Ascending aorta (tissue), 2 donors: ENCODE results near the gene LIN52. TPM values are rescaled to one million over a fixed set of nuclear protein-coding genes. Genes with fewer than 3 reads are reported as not detected.
"Not testable (repeated sequence)": the region's sequence is repeated elsewhere in the genome, so short reads cannot be mapped to it uniquely, and the experiment has no call there.

Experiments
- DNase-seq, 2 donors: peaks; one replicate each; pipeline ENCODE4 v3.0.0-alpha.2; 2019; ENCODE audit warnings: low spot score in 2 of 2
- H3K27ac ChIP-seq, 2 donors: fragments of 200-600 bp; sonication (generic); one replicate each; pipeline ENCODE4 v1.5.1; 2016 to 2017; ENCODE audit warnings: mild to moderate bottlenecking in 1 of 2
- H3K27me3 ChIP-seq: fragments of 200-600 bp; sonication (generic); one replicate; pipeline ENCODE4 v1.5.1; 2017
- H3K36me3 ChIP-seq, 2 donors: fragments of 200-600 bp; sonication (generic); one replicate each; pipeline ENCODE4 v1.5.1; 2016
- H3K4me1 ChIP-seq, 2 donors: fragments of 200-600 bp; sonication (generic); one replicate each; pipeline ENCODE4 v1.5.1; 2016 to 2017; ENCODE audit warnings: mild to moderate bottlenecking in 1 of 2
- H3K4me3 ChIP-seq, 2 donors: fragments of 200-600 bp; sonication (generic); one replicate each; pipeline ENCODE4 v1.5.1; 2016 to 2017; ENCODE audit warnings: mild to moderate bottlenecking in 1 of 2
- H3K9me3 ChIP-seq, 2 donors: fragments of 200-600 bp; sonication (generic); one replicate each; pipeline ENCODE4 v1.5.1; 2016
- intact Hi-C: fragments of 100-400 bp; cut with DNase I; formaldehyde crosslinking; loops from one replicate; pipeline ENCODE4 v1.15.1; 2023
- total RNA-seq: library from RNA; depleted of rRNA; stranded (reverse); fragments of >200 nt; gene quantifications from one replicate; pipeline ENCODE4 v1.1.0, GENCODE V29; 2016
- TF ChIP-seq, protein P1 (sequence below), 3 experiments: fragments of 200-600 bp in 2 of 3; fragments of 450-650 bp in 1 of 3; sonication (generic) in 2 of 3; IDR thresholded peaks; one replicate each; pipeline ENCODE4 v1.5.1; 2016 to 2019; ENCODE audit warnings: antibody characterized with exemption in 3 of 3, mild to moderate bottlenecking in 1 of 3, moderate library complexity in 1 of 3

LIN52 gene
- total RNA-seq, 1 donor from 2014 or later, result 1.1 TPM

DNA sequence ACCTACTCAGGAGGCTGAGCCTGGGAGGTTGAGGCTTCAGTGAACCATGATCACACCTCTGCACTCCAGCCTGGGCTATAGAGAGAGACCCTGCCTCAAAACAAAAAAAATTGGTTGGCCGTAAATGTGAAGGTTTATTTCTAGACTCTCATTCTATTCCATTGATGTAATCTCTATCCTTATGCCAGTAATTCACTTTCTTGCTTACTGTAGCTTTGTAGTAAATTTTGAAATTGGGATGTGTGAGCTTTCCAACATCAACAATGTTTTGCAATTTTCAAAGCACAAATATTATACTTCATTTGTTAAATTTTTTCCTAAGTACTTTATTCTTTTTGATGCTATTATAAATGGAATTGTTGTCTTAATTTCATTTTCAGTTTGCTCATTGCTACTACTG, 24.6 kb downstream of the LIN52 start:
- no peak for DNase-seq
- no peak overlapping the region for H3K4me3 ChIP-seq
- H3K27ac ChIP-seq, result peak overlapping the region in 1 of 2 donors; percentile 31
- intact Hi-C loops, result no loop called here
- H3K4me1 ChIP-seq, result peaks cover 0 to 3% of the 10 kb centered on the region in 2 donors
- TF ChIP-seq, protein P1, sequence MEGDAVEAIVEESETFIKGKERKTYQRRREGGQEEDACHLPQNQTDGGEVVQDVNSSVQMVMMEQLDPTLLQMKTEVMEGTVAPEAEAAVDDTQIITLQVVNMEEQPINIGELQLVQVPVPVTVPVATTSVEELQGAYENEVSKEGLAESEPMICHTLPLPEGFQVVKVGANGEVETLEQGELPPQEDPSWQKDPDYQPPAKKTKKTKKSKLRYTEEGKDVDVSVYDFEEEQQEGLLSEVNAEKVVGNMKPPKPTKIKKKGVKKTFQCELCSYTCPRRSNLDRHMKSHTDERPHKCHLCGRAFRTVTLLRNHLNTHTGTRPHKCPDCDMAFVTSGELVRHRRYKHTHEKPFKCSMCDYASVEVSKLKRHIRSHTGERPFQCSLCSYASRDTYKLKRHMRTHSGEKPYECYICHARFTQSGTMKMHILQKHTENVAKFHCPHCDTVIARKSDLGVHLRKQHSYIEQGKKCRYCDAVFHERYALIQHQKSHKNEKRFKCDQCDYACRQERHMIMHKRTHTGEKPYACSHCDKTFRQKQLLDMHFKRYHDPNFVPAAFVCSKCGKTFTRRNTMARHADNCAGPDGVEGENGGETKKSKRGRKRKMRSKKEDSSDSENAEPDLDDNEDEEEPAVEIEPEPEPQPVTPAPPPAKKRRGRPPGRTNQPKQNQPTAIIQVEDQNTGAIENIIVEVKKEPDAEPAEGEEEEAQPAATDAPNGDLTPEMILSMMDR (IDR thresholded peaks at IDR 0.05), result no peak
- H3K27me3 ChIP-seq, result no peaks in the 10 kb centered on the region
- H3K36me3 ChIP-seq, result peaks cover 6 to 13% of the 10 kb centered on the region in 2 donors
- H3K9me3 ChIP-seq, result no peaks in the 10 kb centered on the region

DNA sequence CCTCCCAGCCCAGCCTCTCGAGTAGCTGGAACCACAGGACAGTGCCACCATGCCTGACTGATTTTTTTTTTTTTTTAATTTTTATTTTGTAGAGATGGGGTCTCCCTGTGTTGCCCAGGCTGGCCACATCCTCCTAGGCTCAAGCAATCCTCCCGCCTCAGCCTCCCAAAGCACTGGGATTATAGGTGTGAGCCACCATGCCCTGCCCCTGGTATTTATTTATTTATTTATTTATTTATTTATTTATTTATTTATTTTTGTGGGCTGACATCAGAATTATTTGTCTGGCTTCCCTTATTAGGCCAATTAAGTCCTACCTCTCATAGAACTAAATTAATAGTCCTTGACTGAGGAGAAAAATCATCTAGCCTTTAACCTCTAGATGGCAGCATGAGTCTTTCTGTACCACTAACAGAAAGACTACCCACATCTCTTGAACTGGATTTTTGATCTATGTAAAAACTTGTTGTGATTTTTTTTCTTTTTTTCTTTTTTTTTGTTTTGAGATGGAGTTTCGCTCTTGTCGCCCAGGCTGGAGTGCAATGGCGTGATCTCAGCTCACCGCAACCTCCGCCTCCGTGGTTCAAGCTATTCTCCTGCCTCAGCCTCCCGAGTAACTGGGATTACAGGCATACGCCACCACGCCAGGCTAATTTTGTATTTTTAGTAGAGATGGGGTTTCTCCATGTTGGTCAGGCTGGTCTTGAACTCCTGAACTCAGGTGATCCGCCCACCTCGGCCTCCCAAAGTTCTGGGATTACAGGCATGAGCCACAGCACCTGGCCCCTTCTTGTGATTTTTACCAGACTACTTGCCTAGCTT, 26.9 kb downstream of the LIN52 start:
- DNase-seq, H3K36me3 ChIP-seq, H3K4me1 ChIP-seq, H3K27ac ChIP-seq, H3K4me3 ChIP-seq, H3K9me3 ChIP-seq, H3K27me3 ChIP-seq: not testable (repeated sequence)
- TF ChIP-seq, protein P1 (IDR thresholded peaks at IDR 0.05), result peak in 2 of 3 experiments; percentile 41 to 64
- intact Hi-C loops, result loop anchor here (2.0 kb wide), 1 partner anchor 139 kb away; no protein-coding TSS in a partner anchor

DNA sequence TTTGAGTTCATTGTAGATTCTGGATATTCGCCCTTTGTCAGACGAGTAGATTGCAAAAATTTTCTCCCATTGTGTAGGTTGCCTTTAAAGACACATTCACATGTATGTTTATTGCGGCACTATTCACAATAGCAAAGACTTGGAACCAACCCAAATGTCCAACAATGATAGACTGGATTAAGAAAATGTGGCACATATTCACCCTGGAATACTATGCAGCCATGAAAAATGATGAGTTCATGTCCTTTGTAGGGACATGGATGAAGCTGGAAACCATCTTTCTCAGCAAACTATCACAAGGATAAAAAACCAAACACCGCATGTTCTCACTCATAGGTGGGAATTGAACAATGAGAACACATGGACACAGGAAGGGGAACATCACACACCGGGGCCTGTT, 40.7 kb downstream of the LIN52 start:
- H3K4me1 ChIP-seq, H3K27ac ChIP-seq, H3K36me3 ChIP-seq, H3K9me3 ChIP-seq, DNase-seq, intact Hi-C loops, H3K4me3 ChIP-seq, H3K27me3 ChIP-seq: not testable (repeated sequence)

DNA sequence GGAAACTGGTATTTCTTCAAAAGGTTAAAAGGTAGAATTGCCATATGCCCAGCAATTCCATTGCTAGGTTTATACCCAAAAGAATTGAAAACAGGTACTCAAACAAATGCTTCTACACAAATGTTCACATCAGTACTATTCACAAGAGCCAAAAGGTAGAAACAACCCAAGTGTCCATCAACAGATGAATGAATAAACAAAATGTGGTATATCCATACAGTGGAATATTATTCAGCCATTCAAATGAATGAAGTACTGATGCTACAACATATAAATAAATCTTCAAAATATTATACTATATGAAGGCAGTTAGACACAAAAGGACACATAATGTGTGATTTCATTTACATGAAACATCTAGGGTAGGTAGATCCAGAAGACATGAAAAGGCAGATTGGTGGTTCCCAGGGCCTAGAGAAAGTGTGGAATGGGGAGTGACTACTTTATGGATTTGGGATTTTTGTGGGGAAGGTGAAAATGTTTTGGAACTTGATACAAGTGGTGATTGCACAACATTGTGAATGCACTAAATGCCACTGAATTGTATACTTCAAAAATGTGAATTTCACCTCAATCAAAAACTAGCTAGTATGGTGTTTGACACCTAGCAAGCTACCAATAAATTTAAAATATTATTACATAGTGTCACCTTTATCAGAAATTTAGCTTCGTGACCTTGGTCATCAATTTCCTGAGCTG, 41.7 kb downstream of the LIN52 start:
- Histone ChIP-seq H3K27ac (no peak overlapping the region), H3K9me3 (no peaks in the 10 kb centered on the region), H3K4me1 (no peaks in the 10 kb centered on the region), H3K27me3 (no peaks in the 10 kb centered on the region), H3K36me3 (no peaks in the 10 kb centered on the region), H3K4me3 (no peak overlapping the region)
- intact Hi-C loops, result no loop called here
- no peak for DNase-seq
- TF ChIP-seq, protein P1 (IDR thresholded peaks at IDR 0.05), result no peak

DNA sequence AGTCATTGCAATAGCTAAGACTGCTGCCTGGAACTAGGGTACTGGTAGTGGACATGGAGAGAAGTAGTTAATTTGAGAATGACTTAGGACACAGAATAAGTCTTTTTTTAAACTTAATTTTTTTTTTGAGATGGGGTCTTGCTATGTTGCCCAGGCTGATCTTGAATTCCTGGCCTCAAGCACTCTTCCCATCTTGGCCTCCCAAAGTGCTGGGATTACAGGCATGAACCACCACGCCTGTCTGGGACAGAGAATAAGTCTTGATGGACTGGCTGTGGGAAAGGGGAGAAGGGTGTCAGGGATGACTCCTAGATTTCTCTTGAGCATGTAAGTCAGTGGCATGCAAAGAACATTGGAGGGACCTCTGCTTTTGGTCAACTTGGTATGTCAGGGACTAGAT, 42.9 kb downstream of the LIN52 start:
- no peaks in the 10 kb centered on the region for H3K9me3 ChIP-seq
- H3K27ac ChIP-seq, result no peak overlapping the region
- DNase-seq, result no peak
- TF ChIP-seq, protein P1 (IDR thresholded peaks at IDR 0.05), result no peak
- intact Hi-C loops, result no loop called here
- H3K27me3 ChIP-seq, result no peaks in the 10 kb centered on the region
- no peak overlapping the region for H3K4me3 ChIP-seq
- no peaks in the 10 kb centered on the region for H3K4me1 ChIP-seq
- H3K36me3 ChIP-seq, result no peaks in the 10 kb centered on the region

DNA sequence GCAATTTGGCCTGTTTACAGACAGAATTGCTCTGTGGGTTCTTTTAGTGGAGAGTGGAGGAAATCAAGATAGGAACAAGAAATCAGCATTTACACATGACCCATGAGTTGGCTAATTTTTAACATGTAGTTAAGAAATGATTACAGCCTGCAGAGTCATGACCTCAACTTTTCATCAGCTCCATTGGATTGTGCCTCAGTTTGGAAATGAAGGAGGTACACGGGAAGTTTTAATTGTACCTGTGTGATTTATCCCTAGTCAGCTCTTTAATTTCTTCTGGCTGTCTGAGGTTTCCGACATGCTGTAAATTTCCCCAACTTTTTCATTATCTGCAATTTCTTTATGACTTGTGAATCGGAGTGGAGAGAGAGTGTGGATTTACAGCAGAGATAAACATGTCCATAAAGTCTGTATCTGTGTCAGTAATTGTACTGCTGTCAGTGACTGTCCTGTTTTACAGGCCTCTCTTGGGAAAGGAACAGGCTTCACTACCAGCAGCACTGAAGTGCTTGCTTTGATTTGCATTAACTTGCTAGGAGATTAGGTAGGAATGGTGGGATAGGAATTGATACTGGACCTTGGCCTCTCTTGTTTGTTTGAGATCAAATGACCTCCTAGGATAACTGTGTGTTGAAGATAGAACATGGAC, 49.2 kb downstream of the LIN52 start:
- Histone ChIP-seq H3K4me3 (no peak overlapping the region), H3K4me1 (no peaks in the 10 kb centered on the region), H3K27ac (no peak overlapping the region), H3K27me3 (no peaks in the 10 kb centered on the region), H3K9me3 (no peaks in the 10 kb centered on the region), H3K36me3 (no peaks in the 10 kb centered on the region)
- no peak for DNase-seq
- TF ChIP-seq, protein P1 (IDR thresholded peaks at IDR 0.05), result no peak
- intact Hi-C loops, result no loop called here
